ENCODE measurements around the gene TFF2. TPM values are rescaled to one million over a fixed set of nuclear protein-coding genes. Genes with fewer than 3 reads are reported as not detected.

TFF2 gene
- total RNA-seq, 6 donors from 2014 or later, result not detected

DNA sequence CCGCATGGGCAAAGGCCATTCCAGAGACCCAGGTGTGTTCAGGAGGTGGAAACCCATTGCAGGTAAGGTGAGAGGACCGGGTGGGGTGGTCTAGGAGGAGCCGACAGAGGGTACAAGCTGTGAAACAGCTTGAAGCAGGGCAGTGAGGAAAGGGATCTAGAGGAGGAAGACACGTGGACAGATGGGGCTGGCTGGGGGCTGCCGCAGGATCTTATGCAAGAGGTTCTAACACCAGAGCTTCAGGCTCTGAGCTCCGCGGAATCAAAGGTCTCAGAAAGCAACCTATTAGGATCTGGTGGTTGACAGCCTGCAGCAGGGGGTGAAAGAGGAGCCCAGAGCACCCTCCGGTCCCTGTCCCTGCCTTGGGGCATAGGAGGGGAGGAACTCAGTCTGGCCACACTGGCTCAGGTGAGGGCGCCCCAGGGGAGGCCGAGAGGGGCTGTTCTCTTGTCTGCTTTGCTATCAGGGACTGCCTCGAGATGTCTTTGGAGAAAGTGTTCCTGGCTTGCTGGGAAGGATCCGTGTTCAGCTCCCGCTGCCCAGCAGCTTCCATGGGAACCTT is 13.6 kb upstream of the TFF2 start:
- Histone ChIP-seq H3K9me3 (peaks cover 0 to 3% (median 0%) of the 10 kb centered on the region in 4 donors), H3K36me3 (no peaks in the 10 kb centered on the region), H3K27me3 (no peaks in the 10 kb centered on the region), H3K27ac (no peak overlapping the region), H3K4me3 (no peak overlapping the region), H3K4me1 (no peaks in the 10 kb centered on the region)
- DNase-seq (no peak), ATAC-seq (ENCODE audit: low FRiP score in 2 of 2) (no peak)
- WGBS, 2 donors, result 69 to 83% methylated on average over 8 to 13 of the region's 13 CpGs
- TF ChIP-seq POLR2A (IDR thresholded peaks at IDR 0.05) (no peak), EP300 (IDR thresholded peaks at IDR 0.05) (no peak), POLR2AphosphoS5 (IDR thresholded peaks at IDR 0.05) (no peak)
- TF ChIP-seq, protein P1, sequence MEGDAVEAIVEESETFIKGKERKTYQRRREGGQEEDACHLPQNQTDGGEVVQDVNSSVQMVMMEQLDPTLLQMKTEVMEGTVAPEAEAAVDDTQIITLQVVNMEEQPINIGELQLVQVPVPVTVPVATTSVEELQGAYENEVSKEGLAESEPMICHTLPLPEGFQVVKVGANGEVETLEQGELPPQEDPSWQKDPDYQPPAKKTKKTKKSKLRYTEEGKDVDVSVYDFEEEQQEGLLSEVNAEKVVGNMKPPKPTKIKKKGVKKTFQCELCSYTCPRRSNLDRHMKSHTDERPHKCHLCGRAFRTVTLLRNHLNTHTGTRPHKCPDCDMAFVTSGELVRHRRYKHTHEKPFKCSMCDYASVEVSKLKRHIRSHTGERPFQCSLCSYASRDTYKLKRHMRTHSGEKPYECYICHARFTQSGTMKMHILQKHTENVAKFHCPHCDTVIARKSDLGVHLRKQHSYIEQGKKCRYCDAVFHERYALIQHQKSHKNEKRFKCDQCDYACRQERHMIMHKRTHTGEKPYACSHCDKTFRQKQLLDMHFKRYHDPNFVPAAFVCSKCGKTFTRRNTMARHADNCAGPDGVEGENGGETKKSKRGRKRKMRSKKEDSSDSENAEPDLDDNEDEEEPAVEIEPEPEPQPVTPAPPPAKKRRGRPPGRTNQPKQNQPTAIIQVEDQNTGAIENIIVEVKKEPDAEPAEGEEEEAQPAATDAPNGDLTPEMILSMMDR (IDR thresholded peaks at IDR 0.05), result no peak

DNA sequence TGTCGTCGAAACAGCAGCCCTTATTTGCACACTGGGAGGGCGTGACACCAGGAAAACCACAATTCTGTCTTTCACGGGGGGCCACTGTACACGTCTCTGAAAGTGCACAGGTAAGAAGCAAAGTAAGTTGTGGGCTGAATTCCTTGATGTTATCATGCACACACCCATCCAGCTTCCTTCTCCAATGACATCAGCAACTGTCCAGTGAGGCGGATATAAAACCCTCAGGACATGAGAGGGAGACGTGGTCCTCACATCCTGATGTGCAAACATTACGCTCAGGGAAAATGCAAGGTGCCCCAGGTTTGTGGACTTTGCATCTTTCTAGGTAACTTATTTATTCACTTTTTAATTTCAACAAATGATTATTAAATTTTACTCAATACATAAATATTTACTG is 12.5 kb upstream of the TFF2 start:
- Histone ChIP-seq H3K27me3 (no peaks in the 10 kb centered on the region), H3K27ac (no peak overlapping the region), H3K4me3 (no peak overlapping the region), H3K36me3 (no peaks in the 10 kb centered on the region), H3K4me1 (no peaks in the 10 kb centered on the region), H3K9me3 (peaks cover 0 to 3% (median 0%) of the 10 kb centered on the region in 4 donors)
- WGBS, 2 donors, result 61 to 65% methylated on average over 8 of the region's 8 CpGs
- TF ChIP-seq POLR2A (IDR thresholded peaks at IDR 0.05), result no peak
- no peak for TF ChIP-seq POLR2AphosphoS5 (IDR thresholded peaks at IDR 0.05)
- TF ChIP-seq, protein P1 (IDR thresholded peaks at IDR 0.05), result no peak
- no peak for TF ChIP-seq EP300 (IDR thresholded peaks at IDR 0.05)
- DNase-seq, result no peak
- no peak for ATAC-seq (ENCODE audit: low FRiP score in 2 of 2)

DNA sequence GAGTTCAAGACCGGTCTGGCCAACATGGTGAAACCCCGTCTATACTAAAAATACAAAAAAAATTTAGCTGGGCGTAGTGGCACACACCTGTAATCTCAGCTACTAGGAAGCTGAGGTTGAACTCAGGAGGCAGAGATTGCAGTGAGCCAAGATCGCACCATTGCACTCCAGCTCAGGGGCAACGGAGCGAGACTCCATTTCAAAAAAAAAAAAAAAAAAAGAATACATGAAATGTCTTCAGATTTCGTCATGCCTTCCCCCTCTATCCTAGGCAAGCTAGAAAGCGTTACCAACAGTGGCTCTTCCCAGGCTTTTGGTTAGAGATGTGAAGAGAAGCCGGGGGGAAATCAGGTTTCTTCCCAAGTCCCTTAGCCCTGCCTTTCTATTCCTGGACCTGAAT is 11.9 kb upstream of the TFF2 start:
- Histone ChIP-seq H3K4me1 (no peaks in the 10 kb centered on the region), H3K9me3 (peaks cover 0 to 3% (median 0%) of the 10 kb centered on the region in 4 donors), H3K27ac (no peak overlapping the region), H3K4me3 (no peak overlapping the region), H3K27me3 (no peaks in the 10 kb centered on the region), H3K36me3 (no peaks in the 10 kb centered on the region)
- no peak for TF ChIP-seq EP300 (IDR thresholded peaks at IDR 0.05)
- no peak for DNase-seq
- ATAC-seq (ENCODE audit: low FRiP score in 2 of 2), result no peak
- 72 to 76% methylated on average over 9 of the region's 9 CpGs for WGBS, 2 donors

DNA sequence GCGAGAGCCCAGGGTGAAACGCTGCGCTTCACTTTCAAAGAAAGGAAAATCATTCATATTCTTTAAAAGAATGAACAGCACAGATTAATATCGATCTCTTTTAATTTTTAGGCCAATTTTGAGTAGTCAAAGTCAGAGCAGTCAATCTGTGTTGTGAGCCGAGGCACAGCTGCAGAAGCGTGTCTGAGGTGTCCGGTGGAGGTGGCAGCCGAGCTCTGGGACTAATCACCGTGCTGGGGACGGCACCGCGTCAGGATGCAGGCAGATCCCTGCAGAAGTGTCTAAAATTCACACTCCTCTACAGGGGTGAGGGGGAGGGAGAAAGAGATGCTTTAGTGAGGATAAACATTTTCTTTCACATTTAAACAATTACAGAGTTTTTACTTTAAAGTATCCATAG is 11.4 kb upstream of the TFF2 start:
- Histone ChIP-seq H3K27me3 (no peaks in the 10 kb centered on the region), H3K36me3 (no peaks in the 10 kb centered on the region), H3K9me3 (peaks cover 0 to 3% (median 0%) of the 10 kb centered on the region in 4 donors), H3K4me3 (no peak overlapping the region), H3K4me1 (no peaks in the 10 kb centered on the region), H3K27ac (no peak overlapping the region)
- 66 to 84% methylated on average over 12 of the region's 12 CpGs for WGBS, 2 donors
- TF ChIP-seq, protein P1 (IDR thresholded peaks at IDR 0.05), result no peak
- TF ChIP-seq EP300 (IDR thresholded peaks at IDR 0.05) (no peak), POLR2A (IDR thresholded peaks at IDR 0.05) (no peak), POLR2AphosphoS5 (IDR thresholded peaks at IDR 0.05) (no peak)
- DNase-seq, result no peak
- ATAC-seq (ENCODE audit: low FRiP score in 2 of 2), result no peak

DNA sequence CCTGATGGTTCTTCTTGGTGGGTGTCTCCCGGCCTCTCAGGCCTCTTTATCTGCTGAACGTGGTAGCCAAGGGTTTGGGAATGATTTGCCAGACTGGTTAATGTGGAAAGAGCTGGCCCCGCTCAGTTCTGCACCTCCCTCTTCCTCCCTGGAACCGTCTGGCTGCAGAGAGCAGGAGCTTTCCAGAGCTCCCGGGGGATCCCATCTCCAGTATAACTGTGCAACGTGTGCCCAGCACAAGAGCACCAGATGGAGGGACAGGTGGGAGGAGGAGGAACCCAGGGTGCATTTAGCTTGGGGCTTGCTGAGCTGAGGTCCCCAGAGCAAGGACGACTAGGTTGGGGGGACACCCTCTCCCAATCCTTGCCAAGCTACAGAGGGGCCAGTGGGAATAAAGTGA is 10.5 kb upstream of the TFF2 start:
- TF ChIP-seq, protein P1 (IDR thresholded peaks at IDR 0.05), result no peak
- TF ChIP-seq EP300 (IDR thresholded peaks at IDR 0.05) (no peak), POLR2A (IDR thresholded peaks at IDR 0.05) (no peak), POLR2AphosphoS5 (IDR thresholded peaks at IDR 0.05) (no peak)
- DNase-seq (no peak), ATAC-seq (ENCODE audit: low FRiP score in 2 of 2) (no peak)
- 32 to 52% methylated on average over 5 to 7 of the region's 7 CpGs for WGBS, 2 donors
- Histone ChIP-seq H3K4me1 (no peaks in the 10 kb centered on the region), H3K36me3 (no peaks in the 10 kb centered on the region), H3K4me3 (no peak overlapping the region), H3K27ac (no peak overlapping the region), H3K9me3 (peaks cover 0 to 3% (median 0%) of the 10 kb centered on the region in 4 donors), H3K27me3 (no peaks in the 10 kb centered on the region)
